ENCODE data around the gene ASXL3. TPM values are rescaled to one million over a fixed set of nuclear protein-coding genes. Genes with fewer than 3 reads are reported as not detected.

Gene ASXL3
- total RNA-seq (2014; rRNA removed; shearing (Covaris generic); ENCODE audit: low replicate concordance): not detected in 2 replicates

DNA sequence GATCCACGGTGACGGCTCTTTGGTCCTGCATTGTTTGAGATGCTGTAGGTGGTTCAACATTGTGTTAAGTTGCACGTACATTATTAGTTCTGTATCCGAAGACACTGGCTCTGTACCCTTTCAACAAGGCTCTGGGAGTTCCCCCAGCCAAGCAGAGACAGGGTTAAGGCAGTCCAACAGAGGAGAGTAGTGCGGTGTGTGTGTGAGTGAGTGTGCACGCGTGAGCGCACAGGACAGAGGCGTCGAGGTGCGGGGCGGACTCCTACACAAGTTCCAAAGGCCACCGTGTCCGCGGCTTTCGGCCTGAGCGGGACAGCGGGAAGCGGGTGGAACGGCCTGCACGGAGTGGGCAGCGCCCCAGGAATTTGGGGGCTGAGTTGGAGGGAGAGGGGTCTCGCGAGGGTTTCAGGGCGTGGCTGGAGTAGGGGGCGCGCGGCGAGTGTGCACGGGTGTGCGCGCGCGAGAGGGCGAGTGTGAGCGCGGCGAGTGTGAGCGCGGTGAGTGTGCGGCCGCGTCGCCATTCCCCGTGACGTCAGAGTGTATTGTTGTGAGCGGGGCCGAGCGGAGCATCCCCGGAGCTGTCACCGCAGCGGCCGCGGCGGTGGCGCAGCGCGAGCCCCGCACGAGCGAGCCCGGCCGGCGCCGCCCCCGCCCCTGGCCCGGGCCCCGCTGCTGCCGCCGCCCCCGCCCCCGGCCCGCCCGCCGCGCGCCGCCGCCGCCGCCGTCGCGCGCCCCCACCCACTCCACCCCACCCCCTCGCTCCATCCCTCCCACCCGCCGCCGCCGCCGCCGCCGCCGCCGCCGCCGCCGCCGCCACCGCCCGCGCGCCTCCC, at the start of gene ASXL3:
Gene ASXL3 (plus strand): TSS at position 535 of the 833 bp plus-strand sequence. CDS start 413 bp downstream, outside the sequence.
- Histone ChIP-seq H3K4me3 (peak within 1 kb of the TSS; percentile 28), H3K36me3 (no peaks in the 10 kb centered on the region), H3K9me3 (no peaks in the 10 kb centered on the region), H3K27me3 (peaks cover 49% of the 10 kb centered on the region)
- DNase-seq: peak; percentile 1

DNA sequence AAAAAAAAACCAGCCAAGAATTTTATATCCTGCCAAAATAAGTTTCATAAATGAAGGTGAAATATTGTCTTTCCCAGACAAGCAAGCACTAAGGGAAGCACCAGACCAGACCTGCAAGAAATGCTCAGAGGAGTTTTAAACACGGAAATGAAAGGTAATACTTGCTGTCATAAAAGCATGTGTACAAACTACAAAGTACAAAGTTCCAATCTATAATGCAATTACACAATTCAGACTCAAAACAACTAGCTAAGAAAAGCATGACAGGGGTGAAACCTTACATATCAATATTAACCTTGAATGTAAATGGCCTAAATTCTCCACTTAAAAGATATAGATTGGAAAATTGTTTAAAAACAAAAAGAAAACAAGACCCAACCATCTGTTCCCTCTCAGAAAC, 45.0 kb upstream of the ASXL3 start:
- Histone ChIP-seq H3K27me3 (no peaks in the 10 kb centered on the region), H3K4me3 (no peak overlapping the region), H3K36me3 (no peaks in the 10 kb centered on the region), H3K9me3 (no peaks in the 10 kb centered on the region)
- no peak for DNase-seq

DNA sequence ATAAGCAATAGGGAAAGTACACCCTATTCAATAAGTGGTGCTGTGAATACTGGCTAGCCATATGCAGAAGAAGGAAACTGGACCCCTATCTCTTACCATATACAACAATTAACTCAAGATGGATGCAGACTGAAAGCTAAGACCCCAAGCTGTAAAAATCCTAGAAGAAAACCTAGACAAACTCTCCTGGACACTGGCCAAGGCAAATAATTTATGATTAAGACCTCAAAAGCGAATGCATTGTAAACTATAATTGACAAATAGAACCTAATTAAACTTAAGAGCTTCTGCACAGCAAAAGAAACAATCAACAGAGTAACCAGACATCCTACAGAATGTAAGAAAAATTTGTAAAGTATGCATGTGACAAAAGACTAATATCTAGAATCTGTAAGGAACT, 41.1 kb upstream of the ASXL3 start:
- H3K27me3 ChIP-seq: no peaks in the 10 kb centered on the region
- DNase-seq: no peak
- H3K4me3 ChIP-seq: no peak overlapping the region
- H3K9me3 ChIP-seq: no peaks in the 10 kb centered on the region
- H3K36me3 ChIP-seq: no peaks in the 10 kb centered on the region

DNA sequence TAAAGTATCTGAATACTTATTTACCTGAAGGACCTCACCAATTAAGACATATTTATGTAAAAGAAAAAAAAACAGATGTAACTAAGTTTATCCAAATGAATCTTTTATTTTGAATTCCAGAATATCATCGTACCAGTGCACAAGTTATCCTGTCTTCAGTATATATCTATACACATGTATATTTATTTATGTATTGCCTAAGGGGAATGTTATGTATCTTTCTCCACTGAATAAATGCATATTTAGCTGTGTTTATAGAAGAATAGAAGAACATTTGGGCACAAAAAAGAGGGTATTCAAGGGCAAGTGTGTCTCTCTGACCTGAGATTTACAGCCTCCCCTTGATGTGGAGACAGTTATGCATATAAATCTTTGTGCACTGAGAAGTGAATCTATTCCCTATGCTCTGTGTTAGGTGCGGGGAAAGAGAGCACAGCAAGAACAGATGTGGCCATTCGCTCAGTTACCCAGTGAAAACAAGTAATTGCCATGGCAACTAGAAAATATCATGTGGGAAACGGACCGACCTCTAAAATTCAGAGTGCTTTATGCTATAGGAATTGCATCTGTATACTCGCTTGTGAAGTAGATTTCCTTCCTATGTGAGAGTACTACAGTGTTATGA, 39.5 kb upstream of the ASXL3 start:
- Histone ChIP-seq H3K27me3 (no peaks in the 10 kb centered on the region), H3K9me3 (no peaks in the 10 kb centered on the region), H3K4me3 (no peak overlapping the region), H3K36me3 (no peaks in the 10 kb centered on the region)
- no peak for DNase-seq

DNA sequence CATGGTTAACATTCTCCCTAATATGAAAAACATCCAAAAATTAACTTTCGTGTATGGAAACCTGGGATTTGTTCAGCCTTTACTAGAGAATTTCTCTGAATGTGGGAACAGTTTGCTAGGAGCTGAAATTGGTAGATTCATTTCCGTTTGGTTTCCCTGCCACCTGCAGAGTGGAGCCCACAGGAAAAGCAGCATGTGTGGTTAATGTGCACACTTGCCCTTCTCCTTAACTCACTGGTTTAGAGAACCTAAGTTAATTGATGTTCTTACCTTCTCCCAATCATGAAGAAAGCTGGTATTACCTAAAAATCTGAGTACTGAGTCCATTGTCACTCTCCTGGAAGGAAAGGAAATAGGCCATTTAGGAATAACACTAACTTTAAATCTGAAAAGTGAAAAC, 37.6 kb upstream of the ASXL3 start:
- no peaks in the 10 kb centered on the region for H3K36me3 ChIP-seq
- no peak overlapping the region for H3K4me3 ChIP-seq
- no peaks in the 10 kb centered on the region for H3K27me3 ChIP-seq
- no peak for DNase-seq
- H3K9me3 ChIP-seq: no peaks in the 10 kb centered on the region

DNA sequence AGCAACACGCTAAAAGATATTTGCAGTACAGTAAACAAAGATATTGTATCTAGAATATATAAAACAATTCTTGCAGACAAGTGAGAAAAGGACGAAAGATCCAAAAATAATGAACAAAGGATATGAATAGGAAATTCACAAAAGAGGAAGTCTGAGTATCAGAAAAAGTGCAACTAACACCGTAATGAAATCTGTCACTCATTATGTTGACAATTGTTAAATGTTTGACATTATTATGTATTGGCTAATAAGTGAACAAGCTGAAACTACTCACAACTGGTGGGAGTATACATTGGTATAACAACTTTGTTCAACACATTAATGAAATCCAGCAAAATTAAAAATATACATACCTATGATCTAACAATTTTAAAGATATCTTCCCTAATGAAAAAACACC, 36.7 kb upstream of the ASXL3 start:
- H3K4me3 ChIP-seq: no peak overlapping the region
- no peaks in the 10 kb centered on the region for H3K36me3 ChIP-seq
- no peaks in the 10 kb centered on the region for H3K27me3 ChIP-seq
- H3K9me3 ChIP-seq: no peaks in the 10 kb centered on the region
- no peak for DNase-seq

DNA sequence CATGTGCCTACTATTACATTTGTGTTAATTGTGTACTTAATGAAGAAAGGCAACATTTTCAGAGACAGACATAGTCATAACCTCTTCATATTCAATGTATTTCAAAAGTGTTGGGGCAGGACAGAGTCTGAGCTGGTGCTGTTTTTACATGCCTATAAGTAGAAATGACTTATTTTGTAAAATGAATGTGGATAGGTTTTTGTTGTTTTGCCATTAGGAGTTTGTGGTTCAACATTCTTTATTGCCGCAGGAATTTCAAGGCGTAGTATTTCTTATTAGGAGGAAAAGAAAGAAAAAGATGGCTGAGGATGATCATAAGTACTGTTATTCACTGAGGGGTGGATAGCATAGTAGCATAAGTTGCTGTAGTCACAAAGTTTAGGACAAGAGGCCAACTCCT, 21.2 kb upstream of the ASXL3 start:
- Histone ChIP-seq H3K9me3 (no peaks in the 10 kb centered on the region), H3K4me3 (no peak overlapping the region)

DNA sequence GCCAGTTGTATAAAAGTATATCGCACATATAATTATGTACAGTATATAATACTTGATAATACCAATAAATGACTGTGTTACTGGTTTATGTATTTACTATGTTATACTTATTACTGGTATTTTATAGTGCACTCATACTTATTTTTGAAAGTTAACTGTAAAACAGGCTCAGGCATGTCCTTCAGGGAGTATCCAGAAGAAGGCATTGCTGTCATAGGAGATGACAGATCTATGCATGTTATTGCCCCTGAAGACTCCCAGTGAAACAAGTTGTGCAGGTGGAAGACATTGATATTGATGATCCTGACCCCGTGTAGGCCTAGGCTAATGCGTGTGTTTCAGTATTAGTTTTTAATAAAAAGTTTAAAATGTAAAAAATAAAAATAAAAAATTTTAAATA, 20.3 kb upstream of the ASXL3 start:
- Histone ChIP-seq H3K9me3 (no peaks in the 10 kb centered on the region), H3K27me3 (no peaks in the 10 kb centered on the region), H3K36me3 (no peaks in the 10 kb centered on the region), H3K4me3 (no peak overlapping the region)
- no peak for DNase-seq

More for the DNA sequence above, 21.2 kb upstream of the ASXL3 start:
- no peak for DNase-seq
- Histone ChIP-seq H3K27me3 (no peaks in the 10 kb centered on the region), H3K36me3 (no peaks in the 10 kb centered on the region)

DNA sequence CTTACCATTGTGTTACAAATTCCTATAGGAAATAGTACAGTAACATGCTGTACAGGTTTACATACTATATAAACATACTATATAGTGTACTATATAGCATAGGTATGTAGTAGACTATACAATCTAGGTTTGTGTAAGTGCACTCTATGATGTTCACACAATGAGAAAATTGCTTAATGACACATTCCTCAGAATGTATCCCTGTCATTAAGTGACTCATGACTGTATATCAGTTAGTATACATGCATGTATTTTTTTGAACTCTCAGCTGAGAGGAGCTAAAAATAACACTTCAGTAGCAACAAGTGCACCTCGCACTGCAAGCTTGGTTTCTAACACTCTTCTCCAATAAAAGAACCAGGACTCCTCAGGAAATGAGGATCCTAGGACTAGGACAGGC, 19.5 kb upstream of the ASXL3 start:
- H3K9me3 ChIP-seq: no peaks in the 10 kb centered on the region
- H3K27me3 ChIP-seq: no peaks in the 10 kb centered on the region
- H3K36me3 ChIP-seq: no peaks in the 10 kb centered on the region
- no peak overlapping the region for H3K4me3 ChIP-seq
- DNase-seq: no peak

DNA sequence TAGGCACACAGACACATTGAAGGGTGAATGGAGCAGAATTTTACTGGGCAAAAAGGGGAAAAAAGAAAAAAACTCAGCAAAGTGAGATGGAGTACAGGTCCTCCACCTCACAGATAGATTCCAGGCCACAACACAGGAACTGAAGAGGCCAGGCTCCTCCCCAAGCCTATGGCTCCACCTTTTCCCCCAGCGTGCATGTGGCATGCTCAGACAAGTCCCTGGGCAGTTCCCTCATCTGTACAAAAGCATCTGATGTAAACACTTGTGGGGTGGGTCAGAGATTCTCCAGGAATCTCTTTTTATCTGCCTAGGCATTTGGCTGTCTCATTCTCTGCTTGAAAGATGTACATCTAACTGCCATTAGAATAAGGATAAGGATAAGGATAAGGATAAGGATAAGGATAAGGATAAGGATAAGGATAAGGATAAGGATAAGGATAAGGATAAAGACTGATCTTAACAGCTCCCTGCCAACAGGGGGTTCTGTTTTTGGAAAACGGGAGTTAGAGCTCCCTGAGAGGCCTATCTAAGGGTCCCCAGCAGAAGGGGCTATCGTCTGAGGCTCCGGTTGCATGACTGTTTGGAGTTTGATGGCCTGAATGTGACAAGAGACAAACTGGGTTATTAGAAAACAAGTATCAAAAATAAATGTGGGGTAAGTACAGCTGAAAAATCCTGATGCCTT, 17.2 kb upstream of the ASXL3 start:
- H3K27me3 ChIP-seq: no peaks in the 10 kb centered on the region
- DNase-seq: peak; percentile 0
- no peak overlapping the region for H3K4me3 ChIP-seq
- no peaks in the 10 kb centered on the region for H3K9me3 ChIP-seq
- H3K36me3 ChIP-seq: no peaks in the 10 kb centered on the region

DNA sequence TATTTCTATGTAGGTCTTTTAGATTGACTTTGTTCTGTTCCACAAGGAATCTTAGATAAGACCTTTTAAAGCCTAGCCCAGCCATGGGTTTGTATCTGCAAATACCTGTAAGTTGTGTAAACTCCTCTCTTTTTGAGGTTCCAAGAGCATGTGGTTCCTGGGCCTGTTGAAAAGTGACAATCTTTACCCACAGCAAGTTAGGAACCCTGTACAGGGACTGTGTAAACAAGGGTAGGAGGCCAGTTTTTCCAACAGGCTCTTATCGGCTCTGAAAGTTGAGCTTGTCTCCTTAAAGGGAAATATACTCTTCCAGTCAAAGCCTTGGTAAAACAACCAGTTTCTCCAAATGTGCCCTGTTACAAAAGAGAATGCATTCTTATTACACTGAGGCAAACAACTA, 15.3 kb upstream of the ASXL3 start:
- Histone ChIP-seq H3K4me3 (no peak overlapping the region), H3K9me3 (no peaks in the 10 kb centered on the region), H3K27me3 (no peaks in the 10 kb centered on the region), H3K36me3 (no peaks in the 10 kb centered on the region)
- no peak for DNase-seq

DNA sequence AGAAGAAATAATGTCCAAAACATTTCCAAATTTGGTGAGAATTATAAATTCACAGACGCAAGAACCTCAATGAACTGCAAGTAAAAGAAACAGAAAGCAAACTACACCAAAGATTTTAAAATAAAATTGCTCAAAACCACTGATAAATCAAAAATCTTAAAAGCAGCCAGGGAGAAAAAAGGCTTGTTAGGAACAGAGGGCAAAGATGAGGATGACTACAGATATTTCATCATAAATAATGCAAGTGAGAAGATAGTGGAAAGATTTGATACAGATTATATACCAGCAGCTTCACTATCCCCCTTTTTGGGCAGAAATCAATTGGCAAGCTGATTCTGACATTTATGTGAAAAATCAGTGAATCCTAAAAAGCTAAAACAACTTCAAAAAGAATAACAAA, 10.3 kb upstream of the ASXL3 start:
- no peak overlapping the region for H3K4me3 ChIP-seq
- H3K9me3 ChIP-seq: no peaks in the 10 kb centered on the region

DNA sequence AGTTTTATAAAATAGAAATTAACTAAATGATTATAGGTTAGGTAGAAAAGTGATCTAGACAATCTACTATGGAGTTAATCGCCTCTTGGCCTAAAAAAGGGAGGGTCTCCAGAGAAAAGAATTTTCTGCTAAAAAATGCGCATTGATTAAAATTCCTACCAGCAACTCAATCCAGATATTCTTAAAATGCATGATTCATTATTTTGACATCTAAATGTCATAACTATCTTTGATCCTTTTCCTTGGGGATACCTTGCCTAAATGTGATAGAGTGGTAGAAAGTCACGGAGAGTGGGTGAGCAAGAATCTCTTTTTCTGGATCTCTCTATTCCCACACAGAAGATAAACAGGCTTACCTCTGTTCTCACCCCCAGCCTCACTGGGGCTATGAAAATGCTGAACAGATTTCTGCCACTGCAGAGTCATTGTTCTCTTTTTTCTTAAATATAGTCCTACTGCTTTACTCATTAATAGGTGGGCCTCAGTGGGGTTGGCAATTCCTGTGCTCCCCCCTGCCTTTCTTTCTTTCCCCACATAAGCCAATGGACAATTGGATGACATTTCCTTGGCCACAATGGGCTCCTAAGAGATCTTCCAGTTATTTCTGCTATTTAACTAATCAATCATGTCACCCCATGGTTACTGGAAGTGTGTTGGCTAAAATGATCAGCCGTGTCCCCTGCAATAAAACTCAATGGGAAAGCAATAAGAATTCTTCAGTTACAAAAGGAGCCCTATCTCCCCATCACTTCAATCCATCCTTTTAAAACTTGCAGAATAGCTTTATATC, 5.8 kb upstream of the ASXL3 start:
- H3K27me3 ChIP-seq: peaks cover 16% of the 10 kb centered on the region
- H3K4me3 ChIP-seq: no peak overlapping the region
- DNase-seq: no peak
- no peaks in the 10 kb centered on the region for H3K36me3 ChIP-seq
- H3K9me3 ChIP-seq: no peaks in the 10 kb centered on the region

More for the DNA sequence above, 10.3 kb upstream of the ASXL3 start:
- DNase-seq: no peak
- Histone ChIP-seq H3K36me3 (no peaks in the 10 kb centered on the region), H3K27me3 (no peaks in the 10 kb centered on the region)

DNA sequence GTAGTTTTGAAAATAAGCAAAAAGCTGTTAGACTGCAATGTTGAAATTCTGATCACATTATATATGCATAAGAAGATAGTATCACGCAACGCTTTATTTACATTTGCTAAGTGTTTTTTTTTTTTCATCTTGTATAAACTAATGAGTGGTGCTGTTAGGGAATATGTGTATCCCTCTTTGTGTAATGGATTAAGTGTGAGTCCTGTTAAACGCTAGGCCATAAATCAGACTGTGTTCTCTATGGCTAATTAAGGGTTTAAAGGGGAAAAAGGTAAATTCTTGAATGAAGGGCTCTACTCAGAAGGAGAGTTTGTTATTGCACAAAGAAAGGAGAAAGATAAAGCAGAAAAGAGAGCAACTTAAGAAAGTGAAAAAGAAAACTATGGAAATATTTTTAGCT, 4.8 kb upstream of the ASXL3 start:
- Histone ChIP-seq H3K9me3 (no peaks in the 10 kb centered on the region), H3K36me3 (no peaks in the 10 kb centered on the region), H3K4me3 (no peak overlapping the region), H3K27me3 (peaks cover 24% of the 10 kb centered on the region)
- no peak for DNase-seq

DNA sequence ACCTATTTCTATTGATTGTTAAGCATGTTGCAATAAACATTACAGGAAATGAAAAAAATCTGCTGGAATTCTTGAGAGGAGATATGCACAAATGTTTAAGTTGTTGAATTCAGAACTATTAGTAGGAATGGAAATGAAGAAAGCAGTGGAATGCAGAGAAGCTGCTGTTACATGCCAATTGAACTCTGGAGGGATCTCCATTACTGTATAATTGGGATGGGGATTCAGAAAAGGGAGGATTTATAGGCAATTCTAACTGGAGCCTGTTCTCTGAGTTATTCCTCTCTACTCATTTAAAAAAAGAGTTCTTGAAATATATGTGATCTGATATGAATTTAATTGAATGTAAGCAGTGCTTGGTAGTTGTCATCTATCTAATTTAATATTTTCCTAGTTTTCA, 2.6 kb upstream of the ASXL3 start:
- H3K9me3 ChIP-seq: no peaks in the 10 kb centered on the region
- DNase-seq: no peak
- no peaks in the 10 kb centered on the region for H3K36me3 ChIP-seq
- H3K27me3 ChIP-seq: peaks cover 40% of the 10 kb centered on the region
- H3K4me3 ChIP-seq: no peak overlapping the region

DNA sequence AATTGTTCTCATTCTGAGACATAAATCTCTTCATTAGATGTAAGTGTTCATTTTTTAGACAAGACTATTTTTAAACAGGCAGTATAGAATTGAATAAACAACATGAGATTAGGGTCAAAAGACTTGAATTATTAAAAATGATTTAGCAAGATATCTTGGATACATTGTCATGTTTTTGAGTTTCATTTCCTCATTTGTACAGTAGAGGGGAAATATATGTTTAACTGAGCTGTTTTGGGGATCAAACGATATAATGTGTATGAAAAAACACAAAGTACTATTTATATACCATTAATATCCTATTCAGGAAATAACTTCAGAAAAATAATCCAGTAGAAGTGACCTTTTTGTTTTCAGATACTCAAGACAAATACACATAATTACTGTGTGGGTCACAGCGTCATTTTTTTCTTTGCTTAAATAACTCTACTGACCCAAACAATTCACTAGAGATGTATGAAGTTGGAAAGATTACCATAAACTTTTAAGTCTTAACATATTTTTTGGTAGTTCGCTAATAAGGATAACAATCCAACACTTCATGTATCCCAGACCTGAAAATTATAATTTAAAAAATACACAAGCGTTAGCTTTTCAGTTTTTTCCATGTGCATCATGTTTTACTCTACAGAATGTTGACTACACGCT, 896 bp upstream of the ASXL3 start:
- Histone ChIP-seq H3K9me3 (no peaks in the 10 kb centered on the region), H3K36me3 (no peaks in the 10 kb centered on the region), H3K4me3 (no peak overlapping the region), H3K27me3 (peaks cover 49% of the 10 kb centered on the region)
- DNase-seq: no peak
